ENCODE data around the gene SLC8A3. TPM values are rescaled to one million over a fixed set of nuclear protein-coding genes. Genes with fewer than 3 reads are reported as not detected.

The SLC8A3 gene
- total and polyA plus RNA-seq, 2 experiments from 2014 or later, result 0.42 to 2.6 TPM

DNA sequence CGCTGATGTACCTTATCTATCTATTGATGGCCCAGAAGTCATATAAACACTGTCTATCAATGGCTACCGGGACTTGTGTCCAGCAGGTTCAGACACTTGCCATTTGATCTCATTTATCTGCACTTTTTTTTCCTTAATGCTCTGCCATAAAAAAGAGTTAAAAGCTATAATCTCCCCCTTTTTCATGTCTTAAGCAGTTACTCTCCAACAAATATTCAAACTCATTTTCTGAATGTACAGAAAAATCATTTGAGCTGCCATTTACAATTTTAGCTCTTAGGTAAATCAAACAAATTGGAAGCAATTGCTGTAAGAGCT is 101.4 kb downstream of the SLC8A3 start:
- no peaks in the 10 kb centered on the region for H3K4me1 ChIP-seq (ENCODE audit: insufficient read depth)
- 20% methylated on average over 2 of the region's 2 CpGs for WGBS (ENCODE audit: low lambda C conversion rate, missing lambda C conversion rate)
- H3K79me2 ChIP-seq, result no peaks in the 10 kb centered on the region
- H3K9me2 ChIP-seq (replicated peaks; ENCODE audit: insufficient read depth), result no peaks in the 10 kb centered on the region
- no peaks in the 10 kb centered on the region for H3K9me3 ChIP-seq (ENCODE audit: low read depth)
- no peak for TF ChIP-seq EZH2 (IDR thresholded peaks at IDR 0.05; ENCODE audit: borderline replicate concordance)
- TF ChIP-seq, protein P1, sequence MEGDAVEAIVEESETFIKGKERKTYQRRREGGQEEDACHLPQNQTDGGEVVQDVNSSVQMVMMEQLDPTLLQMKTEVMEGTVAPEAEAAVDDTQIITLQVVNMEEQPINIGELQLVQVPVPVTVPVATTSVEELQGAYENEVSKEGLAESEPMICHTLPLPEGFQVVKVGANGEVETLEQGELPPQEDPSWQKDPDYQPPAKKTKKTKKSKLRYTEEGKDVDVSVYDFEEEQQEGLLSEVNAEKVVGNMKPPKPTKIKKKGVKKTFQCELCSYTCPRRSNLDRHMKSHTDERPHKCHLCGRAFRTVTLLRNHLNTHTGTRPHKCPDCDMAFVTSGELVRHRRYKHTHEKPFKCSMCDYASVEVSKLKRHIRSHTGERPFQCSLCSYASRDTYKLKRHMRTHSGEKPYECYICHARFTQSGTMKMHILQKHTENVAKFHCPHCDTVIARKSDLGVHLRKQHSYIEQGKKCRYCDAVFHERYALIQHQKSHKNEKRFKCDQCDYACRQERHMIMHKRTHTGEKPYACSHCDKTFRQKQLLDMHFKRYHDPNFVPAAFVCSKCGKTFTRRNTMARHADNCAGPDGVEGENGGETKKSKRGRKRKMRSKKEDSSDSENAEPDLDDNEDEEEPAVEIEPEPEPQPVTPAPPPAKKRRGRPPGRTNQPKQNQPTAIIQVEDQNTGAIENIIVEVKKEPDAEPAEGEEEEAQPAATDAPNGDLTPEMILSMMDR (IDR thresholded peaks at IDR 0.05; ENCODE audit: poor library complexity), result no peak
- TF ChIP-seq EZH2phosphoT487 (IDR thresholded peaks at IDR 0.05; ENCODE audit: low read depth, severe bottlenecking, unreplicated experiment), result no peak
- peaks cover 40% of the 10 kb centered on the region for H3K27me3 ChIP-seq
- DNase-seq (ENCODE audit: low spot score), result no peak
- H3K4me3 ChIP-seq, result no peak overlapping the region
- no peaks in the 10 kb centered on the region for H4K20me1 ChIP-seq (ENCODE audit: insufficient read depth, poor library complexity, severe bottlenecking)
- no peaks in the 10 kb centered on the region for H3K36me3 ChIP-seq (replicated peaks; ENCODE audit: insufficient read depth, low read depth)
- no peak overlapping the region for H2AFZ ChIP-seq
- no peak overlapping the region for H3K4me2 ChIP-seq
- H3K27ac ChIP-seq, result no peak overlapping the region

DNA sequence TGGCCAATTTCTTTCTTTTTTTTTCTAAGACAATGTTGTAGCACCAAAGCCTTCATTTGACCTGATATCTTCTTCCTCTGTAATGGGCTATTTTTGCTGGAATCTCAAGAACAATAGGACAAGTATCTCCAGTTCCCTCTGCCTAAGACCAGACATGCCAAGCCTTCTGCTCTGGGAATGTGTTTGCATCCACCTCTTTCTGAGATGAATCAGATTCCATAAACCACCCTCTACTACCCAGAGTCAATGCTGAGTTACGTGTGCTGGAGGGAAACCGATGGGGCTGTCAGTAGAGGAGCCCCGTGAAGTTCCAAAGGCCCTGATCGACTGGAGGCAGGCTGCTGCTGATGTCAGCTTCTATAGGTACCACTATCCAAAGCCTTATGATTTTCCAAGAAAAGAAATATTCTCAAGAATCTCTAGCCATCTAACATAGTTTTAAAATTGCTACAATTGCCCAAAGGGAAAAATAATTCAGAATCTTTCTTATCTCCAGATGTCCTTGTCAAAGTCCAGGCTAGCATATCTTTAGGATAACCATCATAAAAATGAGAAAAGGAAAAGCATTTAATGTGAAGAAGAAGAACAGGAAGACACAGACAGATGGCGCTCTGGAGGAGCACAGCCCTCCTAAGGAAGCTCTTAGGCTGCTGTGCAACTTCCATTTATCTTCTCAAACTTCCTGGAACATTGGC is 101.9 kb downstream of the SLC8A3 start:
- Histone ChIP-seq H3K27me3 (peaks cover 45% of the 10 kb centered on the region), H4K20me1 (ENCODE audit: insufficient read depth, poor library complexity, severe bottlenecking) (no peaks in the 10 kb centered on the region), H3K27ac (no peak overlapping the region), H2AFZ (no peak overlapping the region), H3K36me3 (replicated peaks; ENCODE audit: insufficient read depth, low read depth) (no peaks in the 10 kb centered on the region), H3K79me2 (no peaks in the 10 kb centered on the region), H3K9me2 (replicated peaks; ENCODE audit: insufficient read depth) (no peaks in the 10 kb centered on the region), H3K4me2 (no peak overlapping the region), H3K9me3 (ENCODE audit: low read depth) (no peaks in the 10 kb centered on the region), H3K4me1 (ENCODE audit: insufficient read depth) (no peaks in the 10 kb centered on the region), H3K4me3 (no peak overlapping the region)
- 39% methylated on average over 5 of the region's 5 CpGs for WGBS (ENCODE audit: low lambda C conversion rate, missing lambda C conversion rate)
- DNase-seq (ENCODE audit: low spot score), result peak; percentile 78
- TF ChIP-seq, protein P1 (IDR thresholded peaks at IDR 0.05; ENCODE audit: poor library complexity), result peak; percentile 72
- TF ChIP-seq EZH2phosphoT487 (IDR thresholded peaks at IDR 0.05; ENCODE audit: low read depth, severe bottlenecking, unreplicated experiment), result no peak

DNA sequence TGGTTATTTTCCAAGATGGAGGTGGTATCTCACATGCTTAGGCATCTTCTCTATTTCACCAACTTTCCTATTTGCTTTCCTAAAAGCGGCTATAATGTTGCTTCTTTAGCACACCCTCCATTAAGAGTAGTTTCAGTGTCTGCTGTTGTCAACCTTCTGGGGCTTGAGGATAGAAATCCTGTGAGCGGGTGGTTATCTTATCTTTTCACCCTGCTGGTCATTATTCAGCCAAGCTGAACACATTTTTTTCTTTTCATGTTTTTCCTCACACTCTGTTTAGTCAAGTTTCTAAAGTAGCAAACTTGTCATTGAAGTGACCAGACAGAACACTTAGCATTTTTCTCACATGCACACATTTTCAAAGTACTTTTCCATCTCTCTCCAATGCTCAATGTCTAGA is 104.5 kb downstream of the SLC8A3 start:
- DNase-seq (ENCODE audit: low spot score), result no peak

More for the DNA sequence above, 104.5 kb downstream of the SLC8A3 start:
- Histone ChIP-seq H2AFZ (no peak overlapping the region), H3K9me3 (ENCODE audit: low read depth) (no peaks in the 10 kb centered on the region), H3K27me3 (peaks cover 23% of the 10 kb centered on the region), H3K79me2 (no peaks in the 10 kb centered on the region), H3K36me3 (replicated peaks; ENCODE audit: insufficient read depth, low read depth) (no peaks in the 10 kb centered on the region), H3K4me2 (no peak overlapping the region), H4K20me1 (ENCODE audit: insufficient read depth, poor library complexity, severe bottlenecking) (no peaks in the 10 kb centered on the region), H3K4me3 (no peak overlapping the region), H3K4me1 (ENCODE audit: insufficient read depth) (no peaks in the 10 kb centered on the region), H3K27ac (no peak overlapping the region), H3K9me2 (replicated peaks; ENCODE audit: insufficient read depth) (no peaks in the 10 kb centered on the region)
- TF ChIP-seq EZH2phosphoT487 (IDR thresholded peaks at IDR 0.05; ENCODE audit: low read depth, severe bottlenecking, unreplicated experiment), result no peak
- TF ChIP-seq, protein P1 (IDR thresholded peaks at IDR 0.05; ENCODE audit: poor library complexity), result no peak
- TF ChIP-seq EZH2 (IDR thresholded peaks at IDR 0.05; ENCODE audit: borderline replicate concordance), result no peak
- WGBS (ENCODE audit: low lambda C conversion rate, missing lambda C conversion rate), result 27% methylated on average over 2 of the region's 2 CpGs

Data from hepatocyte (in vitro differentiated cells).